Esophagus squamous epithelium (tissue), 4 donors: ENCODE data around the gene HIPK3.

Experiments
- CTCF ChIP-seq, 6 experiments: fragments of 450-650 bp in 4 of 6; fragments of 200-600 bp in 2 of 6; sonication (generic) in 2 of 6; IDR thresholded peaks; one replicate each; pipeline ENCODE4 v1.5.1; 2016 to 2019; ENCODE audit warnings: antibody characterized with exemption in 6 of 6, mild to moderate bottlenecking in 4 of 6, moderate library complexity in 4 of 6
- POLR2A ChIP-seq, 4 donors: fragments of 450-650 bp; IDR thresholded peaks; one replicate each; pipeline ENCODE4 v1.6.1; 2017; ENCODE audit warnings: antibody characterized with exemption in 4 of 4, mild to moderate bottlenecking in 4 of 4, moderate library complexity in 3 of 4

- TF ChIP-seq CTCF (IDR thresholded peaks at IDR 0.05) (no peak), POLR2A (IDR thresholded peaks at IDR 0.05) (no peak)
These were observed 146.2 kb downstream of the HIPK3 start for GRCh38 chr11:33403344-33403743.
